HG02763 (cell line): Measurements from ENCODE around the gene ANGPTL7.
"Not testable (repeated sequence)": the region's sequence is repeated elsewhere in the genome, so short reads cannot be mapped to it uniquely, and the experiment has no call there.

Experiments used
- ATAC-seq: cut with Tn5 transposase; IDR thresholded peaks from one replicate; pipeline ENCODE4 v1.9.1; 2021; ENCODE audit warnings: mild to moderate bottlenecking, moderate library complexity; ENCODE audit not compliant: unreplicated experiment

Gene ANGPTL7

GRCh38 chr1:11168731-11169130 lies 20.4 kb upstream of the ANGPTL7 start:
- ATAC-seq = no peak

GRCh38 chr1:11169202-11169601 lies 20.0 kb upstream of the ANGPTL7 start:
- no peak for ATAC-seq

- no peak for ATAC-seq
Observed at GRCh38 chr1:11170102-11170501, 19.1 kb upstream of the ANGPTL7 start.

GRCh38 chr1:11174261-11174942 lies 14.8 kb upstream of the ANGPTL7 start:
- no peak for ATAC-seq

GRCh38 chr1:11175461-11175860 lies 13.7 kb upstream of the ANGPTL7 start:
- no peak for ATAC-seq

- ATAC-seq = no peak
Observed at GRCh38 chr1:11176081-11176706, 13.0 kb upstream of the ANGPTL7 start.

- no peak for ATAC-seq
Observed at GRCh38 chr1:11178021-11179015, 10.8 kb upstream of the ANGPTL7 start.

GRCh38 chr1:11179125-11179524 lies 10.0 kb upstream of the ANGPTL7 start:
- ATAC-seq = no peak

- ATAC-seq = not testable (repeated sequence)
Observed at GRCh38 chr1:11179749-11180148, 9.4 kb upstream of the ANGPTL7 start.

GRCh38 chr1:11180342-11180744 lies 8.8 kb upstream of the ANGPTL7 start:
- ATAC-seq = no peak

GRCh38 chr1:11182884-11183283 lies 6.3 kb upstream of the ANGPTL7 start:
- no peak for ATAC-seq

- no peak for ATAC-seq
Observed at GRCh38 chr1:11184973-11185372, 4.2 kb upstream of the ANGPTL7 start.

GRCh38 chr1:11187000-11187399 lies 2.2 kb upstream of the ANGPTL7 start:
- ATAC-seq = no peak

- ATAC-seq = no peak
Observed at GRCh38 chr1:11187494-11187893, 1.7 kb upstream of the ANGPTL7 start.

GRCh38 chr1:11187931-11188330 lies 1.2 kb upstream of the ANGPTL7 start:
- ATAC-seq = no peak

GRCh38 chr1:11188381-11188780 lies 774 bp upstream of the ANGPTL7 start:
- no peak for ATAC-seq

- ATAC-seq = no peak
Observed at GRCh38 chr1:11193376-11193775, 4.2 kb downstream of the ANGPTL7 start.

GRCh38 chr1:11194407-11195176 lies 5.4 kb downstream of the ANGPTL7 start:
- ATAC-seq = no peak

- ATAC-seq = no peak
Observed at GRCh38 chr1:11196945-11197344, 7.8 kb downstream of the ANGPTL7 start.

- no peak for ATAC-seq
Observed at GRCh38 chr1:11197359-11197758, 8.2 kb downstream of the ANGPTL7 start.

GRCh38 chr1:11198257-11198656 lies 9.1 kb downstream of the ANGPTL7 start:
- no peak for ATAC-seq
